Stimulated activated memory B cell treated with anti-CD40 and anti-IgM and Interleukin-4, amounts not matched to agents 10 μg/mL and 1 μg/mL and 100 μg/mL, for 72 hours (primary cell): Measurements from ENCODE around the gene UHMK1.
"Not testable (repeated sequence)": the region's sequence is repeated elsewhere in the genome, so short reads cannot be mapped to it uniquely, and the experiment has no call there.

Source experiments
- ATAC-seq: fragments of 150-1000 bp; cut with Tn5 transposase; 2 replicates; pipeline ENCODE4 v1.10.0; 2021
- H3K27ac Mint-ChIP-seq: one replicate; pipeline ENCODE4 v1.8.0; 2022; ENCODE audit warnings: mild to moderate bottlenecking, mixed read lengths
- H3K27me3 Mint-ChIP-seq: one replicate; pipeline ENCODE4 v1.8.0; 2022; ENCODE audit warnings: mixed read lengths
- H3K36me3 Mint-ChIP-seq: one replicate; pipeline ENCODE4 v1.8.0; 2022; ENCODE audit warnings: mixed read lengths
- H3K4me1 Mint-ChIP-seq: one replicate; pipeline ENCODE4 v1.8.0; 2022; ENCODE audit warnings: mixed read lengths
- H3K4me3 Mint-ChIP-seq: one replicate; pipeline ENCODE4 v1.8.0; 2022; ENCODE audit warnings: mild to moderate bottlenecking, moderate library complexity, mixed read lengths
- H3K9me3 Mint-ChIP-seq: one replicate; pipeline ENCODE4 v1.8.0; 2022; ENCODE audit warnings: mixed read lengths

UHMK1 gene

GRCh38 chr1:162568802-162569201 is 71.2 kb downstream of the UHMK1 start:
- peaks cover 43% of the 10 kb centered on the region for H3K36me3 Mint-ChIP-seq
- H3K9me3 Mint-ChIP-seq, result no peaks in the 10 kb centered on the region
- peaks cover 47% of the 10 kb centered on the region for H3K4me1 Mint-ChIP-seq
- H3K4me3 Mint-ChIP-seq, result no peak overlapping the region
- no peak for ATAC-seq
- H3K27me3 Mint-ChIP-seq, result no peaks in the 10 kb centered on the region
- no peak overlapping the region for H3K27ac Mint-ChIP-seq

GRCh38 chr1:162570718-162571117 is 73.1 kb downstream of the UHMK1 start:
- Mint-ChIP-seq H3K36me3 (peaks cover 43% of the 10 kb centered on the region), H3K4me3 (no peak overlapping the region), H3K27ac (no peak overlapping the region), H3K4me1 (peaks cover 31% of the 10 kb centered on the region), H3K9me3 (no peaks in the 10 kb centered on the region), H3K27me3 (no peaks in the 10 kb centered on the region)
- no peak for ATAC-seq

- peaks cover 29% of the 10 kb centered on the region for H3K4me1 Mint-ChIP-seq
- H3K27me3 Mint-ChIP-seq, H3K27ac Mint-ChIP-seq, ATAC-seq, H3K9me3 Mint-ChIP-seq, H3K4me3 Mint-ChIP-seq: not testable (repeated sequence)
- H3K36me3 Mint-ChIP-seq, result peaks cover 47% of the 10 kb centered on the region
Measured at GRCh38 chr1:162571121-162571520, 73.5 kb downstream of the UHMK1 start.

- Mint-ChIP-seq H3K36me3 (peaks cover 46% of the 10 kb centered on the region), H3K4me3 (no peak overlapping the region), H3K9me3 (no peaks in the 10 kb centered on the region), H3K27me3 (no peaks in the 10 kb centered on the region), H3K27ac (no peak overlapping the region), H3K4me1 (peaks cover 26% of the 10 kb centered on the region)
- ATAC-seq, result no peak
Measured at GRCh38 chr1:162571696-162572095, 74.1 kb downstream of the UHMK1 start.

GRCh38 chr1:162573136-162573535 is 75.5 kb downstream of the UHMK1 start:
- Mint-ChIP-seq H3K9me3 (no peaks in the 10 kb centered on the region), H3K4me1 (peaks cover 22% of the 10 kb centered on the region), H3K27me3 (no peaks in the 10 kb centered on the region), H3K36me3 (peaks cover 44% of the 10 kb centered on the region), H3K4me3 (no peak overlapping the region), H3K27ac (no peak overlapping the region)
- no peak for ATAC-seq

GRCh38 chr1:162578071-162578700 is 80.6 kb downstream of the UHMK1 start:
- H3K4me1 Mint-ChIP-seq, result peaks cover 2% of the 10 kb centered on the region
- no peaks in the 10 kb centered on the region for H3K9me3 Mint-ChIP-seq
- ATAC-seq, result no peak
- no peak overlapping the region for H3K27ac Mint-ChIP-seq
- H3K36me3 Mint-ChIP-seq, result peaks cover 42% of the 10 kb centered on the region
- H3K4me3 Mint-ChIP-seq, result no peak overlapping the region
- no peaks in the 10 kb centered on the region for H3K27me3 Mint-ChIP-seq

GRCh38 chr1:162578936-162579335 is 81.3 kb downstream of the UHMK1 start:
- no peaks in the 10 kb centered on the region for H3K4me1 Mint-ChIP-seq
- H3K36me3 Mint-ChIP-seq, result peaks cover 42% of the 10 kb centered on the region
- no peak overlapping the region for H3K27ac Mint-ChIP-seq
- ATAC-seq, result no peak
- H3K27me3 Mint-ChIP-seq, result no peaks in the 10 kb centered on the region
- no peak overlapping the region for H3K4me3 Mint-ChIP-seq
- no peaks in the 10 kb centered on the region for H3K9me3 Mint-ChIP-seq
